ENCODE results near the gene MEGF11.

MEGF11 gene

DNA sequence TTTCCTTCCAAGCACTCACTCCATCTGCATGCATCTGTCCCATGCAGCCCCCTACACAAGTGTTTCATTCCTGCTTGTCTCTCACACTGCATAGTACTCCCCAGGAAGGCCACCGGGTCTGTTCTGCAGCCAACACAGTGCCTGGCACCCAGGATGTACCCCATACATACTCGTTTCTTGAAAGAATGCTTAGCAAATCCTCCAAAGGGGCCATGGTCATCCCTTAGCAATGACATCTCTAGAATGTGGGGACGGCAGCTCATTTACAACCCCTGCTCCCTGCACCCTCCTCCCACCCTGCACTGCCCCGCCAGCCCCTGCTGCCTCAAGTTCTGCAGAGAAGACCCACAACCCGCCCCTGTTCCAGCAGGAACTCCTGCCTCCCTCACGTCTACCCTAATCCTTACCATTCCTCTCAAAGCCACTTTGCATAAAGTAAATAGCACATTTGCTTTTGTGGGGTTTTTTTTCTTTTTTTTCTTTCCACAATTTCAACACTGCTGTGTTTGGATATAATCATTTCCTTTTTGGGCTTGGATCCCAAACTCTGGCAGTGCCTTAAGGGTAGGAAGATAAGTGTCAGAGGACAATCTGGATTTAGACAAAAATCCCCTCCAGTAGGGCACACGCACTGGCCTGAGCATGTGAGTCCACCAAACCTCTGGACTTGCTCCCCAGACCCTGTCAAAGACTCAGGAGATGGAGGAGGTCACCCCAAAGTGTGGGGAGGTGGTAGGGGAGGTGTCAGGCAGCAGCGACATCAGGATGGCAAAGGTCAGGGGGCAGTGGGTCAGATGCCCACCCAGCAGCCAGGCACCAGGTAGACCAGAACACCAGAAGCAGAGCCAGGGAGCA is 68.4 kb downstream of the MEGF11 start:
- Histone ChIP-seq H3K79me2 (ENCODE audit: insufficient read depth, low read length) (no peaks in the 10 kb centered on the region), H4K20me1 (ENCODE audit: insufficient read depth, low read length, poor library complexity, severe bottlenecking) (no peaks in the 10 kb centered on the region), H3K27me3 (ENCODE audit: insufficient read depth, low read length, poor library complexity, severe bottlenecking) (no peaks in the 10 kb centered on the region), H3K36me3 (ENCODE audit: insufficient read depth, low read length) (no peaks in the 10 kb centered on the region), H2AFZ (ENCODE audit: low read length) (no peak overlapping the region), H3K9me2 (replicated peaks; ENCODE audit: low read depth, low read length) (no peaks in the 10 kb centered on the region), H3K4me1 (ENCODE audit: insufficient read depth, low read length, poor library complexity, severe bottlenecking) (no peaks in the 10 kb centered on the region), H3K9ac (ENCODE audit: low read depth, low read length, poor library complexity, severe bottlenecking) (no peak overlapping the region), H3K9me3 (ENCODE audit: insufficient read depth, low read depth, low read length) (no peaks in the 10 kb centered on the region), H3F3A (ENCODE audit: low read depth) (no peaks in the 10 kb centered on the region), H3K4me3 (ENCODE audit: low read length, poor library complexity, severe bottlenecking) (no peak overlapping the region), H3K4me2 (ENCODE audit: low read depth, low read length, poor library complexity, severe bottlenecking) (no peak overlapping the region)
- TF ChIP-seq EZH2phosphoT487 (IDR thresholded peaks at IDR 0.05; ENCODE audit: borderline replicate concordance) (no peak), CTCF (conservative IDR thresholded peaks at IDR 0.05; ENCODE audit: low read length) (no peak)

DNA sequence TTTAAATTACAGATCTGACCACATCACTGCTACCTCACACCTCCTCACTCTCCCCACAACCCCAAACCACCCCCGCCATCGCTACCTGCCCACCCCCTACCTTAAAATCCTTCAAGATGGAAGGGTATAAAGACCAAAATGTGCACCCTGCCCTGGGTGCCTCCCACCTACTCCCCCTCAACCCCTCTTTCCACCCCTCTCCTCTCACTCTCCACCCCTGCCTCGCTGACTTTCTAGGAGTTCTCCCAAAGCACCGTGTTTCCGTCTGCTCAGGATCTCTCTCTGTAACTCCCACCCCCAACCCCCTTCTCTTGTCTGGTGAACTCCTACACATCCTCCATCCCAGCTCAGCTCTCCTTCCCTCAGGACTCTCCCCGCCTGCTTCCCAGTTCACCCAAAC is 69.1 kb downstream of the MEGF11 start:
- no peaks in the 10 kb centered on the region for H3K9me3 ChIP-seq (ENCODE audit: insufficient read depth, low read depth, low read length)
- H3K9me2 ChIP-seq (replicated peaks; ENCODE audit: low read depth, low read length): no peaks in the 10 kb centered on the region

GRCh38 chr15:66180531-66181097 is 72.9 kb downstream of the MEGF11 start:
- H3K9me2 ChIP-seq (replicated peaks; ENCODE audit: low read depth, low read length): no peaks in the 10 kb centered on the region
- no peak overlapping the region for H3K4me2 ChIP-seq (ENCODE audit: low read depth, low read length, poor library complexity, severe bottlenecking)
- TF ChIP-seq CTCF (conservative IDR thresholded peaks at IDR 0.05; ENCODE audit: low read length) (no peak), EZH2phosphoT487 (IDR thresholded peaks at IDR 0.05; ENCODE audit: borderline replicate concordance) (no peak)
- H2AFZ ChIP-seq (ENCODE audit: low read length): no peak overlapping the region
- no peaks in the 10 kb centered on the region for H4K20me1 ChIP-seq (ENCODE audit: insufficient read depth, low read length, poor library complexity, severe bottlenecking)
- H3K4me1 ChIP-seq (ENCODE audit: insufficient read depth, low read length, poor library complexity, severe bottlenecking): no peaks in the 10 kb centered on the region
- no peak overlapping the region for H3K9ac ChIP-seq (ENCODE audit: low read depth, low read length, poor library complexity, severe bottlenecking)
- no peak overlapping the region for H3K4me3 ChIP-seq (ENCODE audit: low read length, poor library complexity, severe bottlenecking)
- no peaks in the 10 kb centered on the region for H3K9me3 ChIP-seq (ENCODE audit: insufficient read depth, low read depth, low read length)
- H3K36me3 ChIP-seq (ENCODE audit: insufficient read depth, low read length): no peaks in the 10 kb centered on the region
- H3K27me3 ChIP-seq (ENCODE audit: insufficient read depth, low read length, poor library complexity, severe bottlenecking): no peaks in the 10 kb centered on the region
- no peaks in the 10 kb centered on the region for H3K79me2 ChIP-seq (ENCODE audit: insufficient read depth, low read length)
- no peaks in the 10 kb centered on the region for H3F3A ChIP-seq (ENCODE audit: low read depth)

More for the DNA sequence above, 69.1 kb downstream of the MEGF11 start:
- Histone ChIP-seq H3K27me3 (ENCODE audit: insufficient read depth, low read length, poor library complexity, severe bottlenecking) (no peaks in the 10 kb centered on the region), H3K4me2 (ENCODE audit: low read depth, low read length, poor library complexity, severe bottlenecking) (no peak overlapping the region), H4K20me1 (ENCODE audit: insufficient read depth, low read length, poor library complexity, severe bottlenecking) (no peaks in the 10 kb centered on the region), H3F3A (ENCODE audit: low read depth) (no peaks in the 10 kb centered on the region), H3K4me1 (ENCODE audit: insufficient read depth, low read length, poor library complexity, severe bottlenecking) (no peaks in the 10 kb centered on the region), H3K4me3 (ENCODE audit: low read length, poor library complexity, severe bottlenecking) (no peak overlapping the region), H2AFZ (ENCODE audit: low read length) (no peak overlapping the region), H3K79me2 (ENCODE audit: insufficient read depth, low read length) (no peaks in the 10 kb centered on the region), H3K36me3 (ENCODE audit: insufficient read depth, low read length) (no peaks in the 10 kb centered on the region), H3K9ac (ENCODE audit: low read depth, low read length, poor library complexity, severe bottlenecking) (no peak overlapping the region)
- TF ChIP-seq EZH2phosphoT487 (IDR thresholded peaks at IDR 0.05; ENCODE audit: borderline replicate concordance): no peak
- TF ChIP-seq CTCF (conservative IDR thresholded peaks at IDR 0.05; ENCODE audit: low read length): no peak
